ENCODE data around the gene KCNH1. TPM values are rescaled to one million over a fixed set of nuclear protein-coding genes. Genes with fewer than 3 reads are reported as not detected.
"Not testable (repeated sequence)": the region's sequence is repeated elsewhere in the genome, so short reads cannot be mapped to it uniquely, and the experiment has no call there.

KCNH1 gene
- total and polyA plus RNA-seq, 8 donors: 0.04 to 0.54 (median 0.13) TPM

- H3K4me3 ChIP-seq: no peak overlapping the region
- intact Hi-C loops (cut with DNase I): no loop called here
Observed at GRCh38 chr1:210674151-210674550, 459.8 kb downstream of the KCNH1 start.

GRCh38 chr1:210669951-210670350 lies 464.0 kb downstream of the KCNH1 start:
- Histone ChIP-seq H3K27me3 (no peaks in the 10 kb centered on the region), H3K4me3 (no peak overlapping the region), H3K27ac (no peak overlapping the region), H3K4me1 (no peaks in the 10 kb centered on the region), H3K36me3 (no peaks in the 10 kb centered on the region), H3K9me3 (no peaks in the 10 kb centered on the region)
- intact Hi-C loops (cut with DNase I): no loop called here
- no peak for TF ChIP-seq CTCF (IDR thresholded peaks at IDR 0.05)
- ATAC-seq (no peak), DNase-seq (no peak)

More at GRCh38 chr1:210674151-210674550, 459.8 kb downstream of the KCNH1 start:
- no peaks in the 10 kb centered on the region for H3K4me1 ChIP-seq
- H3K27me3 ChIP-seq: no peaks in the 10 kb centered on the region
- no peak for TF ChIP-seq CTCF (IDR thresholded peaks at IDR 0.05)
- no peaks in the 10 kb centered on the region for H3K36me3 ChIP-seq
- H3K27ac ChIP-seq: no peak overlapping the region
- ATAC-seq (no peak), DNase-seq (no peak)
- H3K9me3 ChIP-seq: no peaks in the 10 kb centered on the region

- intact Hi-C loops (cut with DNase I): no loop called here
- no peak for DNase-seq
- H3K27me3 ChIP-seq: no peaks in the 10 kb centered on the region
Observed at GRCh38 chr1:210663730-210664573, 470.0 kb downstream of the KCNH1 start.

GRCh38 chr1:210662291-210663050 lies 471.5 kb downstream of the KCNH1 start:
- ATAC-seq (no peak), DNase-seq (no peak)
- H3K27ac ChIP-seq: no peak overlapping the region
- no peak overlapping the region for H3K4me3 ChIP-seq
- no peaks in the 10 kb centered on the region for H3K27me3 ChIP-seq
- intact Hi-C loops (cut with DNase I): no loop called here
- no peaks in the 10 kb centered on the region for H3K9me3 ChIP-seq
- TF ChIP-seq CTCF (IDR thresholded peaks at IDR 0.05): no peak
- H3K4me1 ChIP-seq: no peaks in the 10 kb centered on the region
- H3K36me3 ChIP-seq: no peaks in the 10 kb centered on the region

More at GRCh38 chr1:210663730-210664573, 470.0 kb downstream of the KCNH1 start:
- TF ChIP-seq CTCF (IDR thresholded peaks at IDR 0.05): no peak
- no peak overlapping the region for H3K4me3 ChIP-seq
- H3K4me1 ChIP-seq: no peaks in the 10 kb centered on the region
- ATAC-seq: no peak
- no peak overlapping the region for H3K27ac ChIP-seq
- no peaks in the 10 kb centered on the region for H3K36me3 ChIP-seq
- H3K9me3 ChIP-seq: no peaks in the 10 kb centered on the region

- H3K27ac ChIP-seq; DNase-seq; H3K9me3 ChIP-seq; H3K27me3 ChIP-seq; H3K4me1 ChIP-seq; intact Hi-C loops (cut with DNase I); H3K4me3 ChIP-seq; H3K36me3 ChIP-seq; ATAC-seq: not testable (repeated sequence)
Observed at GRCh38 chr1:210661520-210661919, 472.4 kb downstream of the KCNH1 start.
